ENCODE measurements around the gene PHTF2. TPM values are rescaled to one million over a fixed set of nuclear protein-coding genes. Genes with fewer than 3 reads are reported as not detected.

PHTF2 gene
- polyA plus RNA-seq, 1 donor (not counting 4 experiments of a cell fraction or from before 2014, with no cell fraction given): 24.1 TPM

GRCh38 chr7:77971726-77972125 lies 173.2 kb downstream of the PHTF2 start:
- TF ChIP-seq EZH2 (IDR thresholded peaks at IDR 0.05; ENCODE audit: low read length) (no peak), CTCF (optimal IDR thresholded peaks at IDR 0.05 in 1 of 3, IDR thresholded peaks at IDR 0.05 in 1 of 3, conservative IDR thresholded peaks at IDR 0.05 in 1 of 3; ENCODE audit: extremely low read depth in 1 of 3, insufficient read depth in 2 of 3, low read length in 3 of 3) (no peak)
- FAIRE-seq: no peak
- dilution Hi-C loops (cut with MboI; ENCODE audit: extremely low pct_ligation_motif_present, low sequenced_read_pairs): no loop called here
- Histone ChIP-seq H3K27ac (ENCODE audit: control insufficient read depth, insufficient read depth, low read length) (no peak overlapping the region), H3K4me1 (ENCODE audit: control insufficient read depth, extremely low read depth, insufficient read depth, low read length) (no peaks in the 10 kb centered on the region), H3K9me3 (ENCODE audit: control insufficient read depth, low read depth, low read length) (no peaks in the 10 kb centered on the region), H3K4me2 (ENCODE audit: control insufficient read depth, extremely low read depth, insufficient read depth, low read depth, low read length) (no peak overlapping the region), H3K27me3 (ENCODE audit: control insufficient read depth, extremely low read depth, insufficient read depth, low read length) (no peaks in the 10 kb centered on the region), H3K4me3 (ENCODE audit: control insufficient read depth in 2 of 3, extremely low read depth in 1 of 3, insufficient read depth in 2 of 3, low read depth in 1 of 3, low read length in 3 of 3) (no peak overlapping the region), H3K36me3 (ENCODE audit: control insufficient read depth in 2 of 2, extremely low read depth in 1 of 2, insufficient read depth in 2 of 2, low read length in 2 of 2) (no peaks in the 10 kb centered on the region), H2AFZ (ENCODE audit: control insufficient read depth, low read length) (no peak overlapping the region), H3K79me2 (ENCODE audit: control insufficient read depth, insufficient read depth, low read length) (no peaks in the 10 kb centered on the region), H3K9ac (ENCODE audit: control insufficient read depth, extremely low read depth, insufficient read depth, low read length) (no peak overlapping the region), H4K20me1 (ENCODE audit: control insufficient read depth, extremely low read depth, insufficient read depth, low read length) (no peaks in the 10 kb centered on the region), H3K9me1 (ENCODE audit: control insufficient read depth, extremely low read depth, insufficient read depth, low read length) (no peaks in the 10 kb centered on the region)
- no peak for DNase-seq (ENCODE audit: low read depth, low spot score)

GRCh38 chr7:77975672-77976480 lies 177.3 kb downstream of the PHTF2 start:
- Histone ChIP-seq H3K27ac (ENCODE audit: control insufficient read depth, insufficient read depth, low read length) (no peak overlapping the region), H3K4me1 (ENCODE audit: control insufficient read depth, extremely low read depth, insufficient read depth, low read length) (no peaks in the 10 kb centered on the region), H4K20me1 (ENCODE audit: control insufficient read depth, extremely low read depth, insufficient read depth, low read length) (no peaks in the 10 kb centered on the region), H3K36me3 (ENCODE audit: control insufficient read depth in 2 of 2, extremely low read depth in 1 of 2, insufficient read depth in 2 of 2, low read length in 2 of 2) (no peaks in the 10 kb centered on the region), H3K9ac (ENCODE audit: control insufficient read depth, extremely low read depth, insufficient read depth, low read length) (no peak overlapping the region), H3K79me2 (ENCODE audit: control insufficient read depth, insufficient read depth, low read length) (no peaks in the 10 kb centered on the region), H3K4me2 (ENCODE audit: control insufficient read depth, extremely low read depth, insufficient read depth, low read depth, low read length) (no peak overlapping the region), H3K9me1 (ENCODE audit: control insufficient read depth, extremely low read depth, insufficient read depth, low read length) (no peaks in the 10 kb centered on the region), H3K9me3 (ENCODE audit: control insufficient read depth, low read depth, low read length) (no peaks in the 10 kb centered on the region), H2AFZ (ENCODE audit: control insufficient read depth, low read length) (no peak overlapping the region), H3K27me3 (ENCODE audit: control insufficient read depth, extremely low read depth, insufficient read depth, low read length) (no peaks in the 10 kb centered on the region), H3K4me3 (ENCODE audit: control insufficient read depth in 2 of 3, extremely low read depth in 1 of 3, insufficient read depth in 2 of 3, low read depth in 1 of 3, low read length in 3 of 3) (no peak overlapping the region)
- no peak for TF ChIP-seq CTCF (optimal IDR thresholded peaks at IDR 0.05 in 1 of 3, IDR thresholded peaks at IDR 0.05 in 1 of 3, conservative IDR thresholded peaks at IDR 0.05 in 1 of 3; ENCODE audit: extremely low read depth in 1 of 3, insufficient read depth in 2 of 3, low read length in 3 of 3)
- TF ChIP-seq EZH2 (IDR thresholded peaks at IDR 0.05; ENCODE audit: low read length): no peak
- DNase-seq (ENCODE audit: low read depth, low spot score): no peak
- FAIRE-seq: no peak
- dilution Hi-C loops (cut with MboI; ENCODE audit: extremely low pct_ligation_motif_present, low sequenced_read_pairs): no loop called here
